Breast epithelium (tissue), 3 donors: ENCODE results near the gene TRIM49.
"Not testable (repeated sequence)": the region's sequence is repeated elsewhere in the genome, so short reads cannot be mapped to it uniquely, and the experiment has no call there.

Experiments
- POLR2A ChIP-seq: fragments of 450-650 bp; IDR thresholded peaks from one replicate; pipeline ENCODE4 v1.6.1; 2016; ENCODE audit warnings: antibody characterized with exemption, mild to moderate bottlenecking, moderate library complexity
- TF ChIP-seq, protein P1 (sequence below), 3 donors: fragments of 450-650 bp; IDR thresholded peaks; one replicate each; pipeline ENCODE4 v1.5.1; 2016 to 2017; ENCODE audit warnings: antibody characterized with exemption in 3 of 3, mild to moderate bottlenecking in 3 of 3, moderate library complexity in 3 of 3

DNA sequence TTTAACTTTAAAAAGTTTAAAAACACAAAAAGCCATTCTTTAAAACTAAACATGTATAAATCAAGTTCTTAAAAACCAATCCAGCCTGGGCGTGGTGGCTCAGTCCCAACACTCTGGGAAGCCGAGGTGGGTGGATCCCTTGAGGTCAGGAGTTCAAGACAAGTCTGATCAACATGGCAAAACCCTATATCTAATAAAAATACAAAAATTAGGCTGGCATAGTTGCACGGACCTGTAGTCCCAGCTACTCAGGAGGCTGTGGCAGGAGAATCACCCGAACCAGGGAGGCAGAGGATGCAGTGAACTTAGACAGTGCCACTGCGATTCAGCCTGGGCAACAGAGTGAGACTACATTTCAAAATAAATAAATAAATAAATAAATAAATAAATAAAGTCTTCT lies 5.2 kb upstream of the TRIM49 start:
- TF ChIP-seq, protein P1, sequence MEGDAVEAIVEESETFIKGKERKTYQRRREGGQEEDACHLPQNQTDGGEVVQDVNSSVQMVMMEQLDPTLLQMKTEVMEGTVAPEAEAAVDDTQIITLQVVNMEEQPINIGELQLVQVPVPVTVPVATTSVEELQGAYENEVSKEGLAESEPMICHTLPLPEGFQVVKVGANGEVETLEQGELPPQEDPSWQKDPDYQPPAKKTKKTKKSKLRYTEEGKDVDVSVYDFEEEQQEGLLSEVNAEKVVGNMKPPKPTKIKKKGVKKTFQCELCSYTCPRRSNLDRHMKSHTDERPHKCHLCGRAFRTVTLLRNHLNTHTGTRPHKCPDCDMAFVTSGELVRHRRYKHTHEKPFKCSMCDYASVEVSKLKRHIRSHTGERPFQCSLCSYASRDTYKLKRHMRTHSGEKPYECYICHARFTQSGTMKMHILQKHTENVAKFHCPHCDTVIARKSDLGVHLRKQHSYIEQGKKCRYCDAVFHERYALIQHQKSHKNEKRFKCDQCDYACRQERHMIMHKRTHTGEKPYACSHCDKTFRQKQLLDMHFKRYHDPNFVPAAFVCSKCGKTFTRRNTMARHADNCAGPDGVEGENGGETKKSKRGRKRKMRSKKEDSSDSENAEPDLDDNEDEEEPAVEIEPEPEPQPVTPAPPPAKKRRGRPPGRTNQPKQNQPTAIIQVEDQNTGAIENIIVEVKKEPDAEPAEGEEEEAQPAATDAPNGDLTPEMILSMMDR (IDR thresholded peaks at IDR 0.05): not testable (repeated sequence)
- TF ChIP-seq POLR2A: not testable (repeated sequence)
